Activated naive CD4-positive, alpha-beta T cell treated with anti-CD3 and anti-CD28 coated beads, Interleukin-2, amount 50 U/mL, for 24 hours (primary cell): Measurements from ENCODE around the gene TMEM187.
A peak's percentile ranks its signal among the peaks of the same experiment; 100 is the strongest.

Source experiments
- H3K27ac Mint-ChIP-seq: one replicate; pipeline ENCODE4 v1.8.0; 2021; ENCODE audit warnings: mild to moderate bottlenecking, mixed read lengths
- H3K27me3 Mint-ChIP-seq: one replicate; pipeline ENCODE4 v1.8.0; 2021; ENCODE audit warnings: mixed read lengths
- H3K36me3 Mint-ChIP-seq: one replicate; pipeline ENCODE4 v1.8.0; 2021; ENCODE audit warnings: mixed read lengths
- H3K4me1 Mint-ChIP-seq: one replicate; pipeline ENCODE4 v1.8.0; 2021; ENCODE audit warnings: mixed read lengths
- H3K4me3 Mint-ChIP-seq: one replicate; pipeline ENCODE4 v1.8.0; 2021; ENCODE audit warnings: mild to moderate bottlenecking, mixed read lengths
- H3K9me3 Mint-ChIP-seq: one replicate; pipeline ENCODE4 v1.8.0; 2021; ENCODE audit warnings: mixed read lengths

TMEM187 gene

DNA sequence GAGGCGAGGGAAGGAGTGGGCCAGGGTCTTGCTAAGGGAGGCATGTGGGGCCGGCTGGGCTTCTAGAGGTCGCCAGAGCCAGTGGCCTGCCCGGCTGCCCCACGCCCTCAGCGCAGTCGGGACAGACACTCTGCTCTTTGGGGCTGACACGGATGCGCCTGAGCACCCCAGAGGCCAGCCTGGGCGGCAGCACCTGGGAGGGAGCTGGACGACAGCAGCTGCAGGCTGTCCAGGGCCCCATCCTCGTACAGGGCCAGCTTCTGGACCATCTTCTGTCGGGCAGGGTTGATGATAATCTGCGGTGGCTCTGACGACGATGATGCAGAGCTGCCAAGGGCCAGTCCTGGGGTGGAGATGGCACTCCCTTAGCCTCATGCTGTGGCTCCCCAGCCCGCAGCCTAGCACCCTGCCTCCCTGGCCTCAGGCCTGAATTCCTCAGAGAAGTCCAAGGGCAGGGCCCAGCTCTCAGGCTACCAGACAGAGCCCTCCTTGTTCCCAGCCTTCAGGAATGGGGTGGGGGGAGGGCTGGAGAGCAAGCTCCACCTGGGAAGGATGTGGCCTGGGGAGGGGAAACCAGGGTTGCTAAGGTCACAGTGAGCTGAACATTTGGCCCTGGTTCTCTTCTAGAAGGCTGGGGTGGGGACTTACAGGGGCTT is 39.9 kb downstream of the TMEM187 start:
- H3K36me3 Mint-ChIP-seq, result peaks cover 4% of the 10 kb centered on the region
- no peaks in the 10 kb centered on the region for H3K9me3 Mint-ChIP-seq
- H3K27me3 Mint-ChIP-seq, result no peaks in the 10 kb centered on the region
- H3K4me1 Mint-ChIP-seq, result peaks cover 9% of the 10 kb centered on the region
- H3K4me3 Mint-ChIP-seq, result no peak overlapping the region
- H3K27ac Mint-ChIP-seq, result no peak overlapping the region

- H3K4me1 Mint-ChIP-seq, result peaks cover 4% of the 10 kb centered on the region
- no peak overlapping the region for H3K27ac Mint-ChIP-seq
- H3K27me3 Mint-ChIP-seq, result no peaks in the 10 kb centered on the region
- H3K9me3 Mint-ChIP-seq, result no peaks in the 10 kb centered on the region
- H3K36me3 Mint-ChIP-seq, result peaks cover 2% of the 10 kb centered on the region
- H3K4me3 Mint-ChIP-seq, result no peak overlapping the region
These were observed 40.5 kb downstream of the TMEM187 start for GRCh38 chrX:154013001-154013421.

GRCh38 chrX:154013614-154014360 is 41.2 kb downstream of the TMEM187 start:
- H3K27me3 Mint-ChIP-seq, result no peaks in the 10 kb centered on the region
- no peaks in the 10 kb centered on the region for H3K36me3 Mint-ChIP-seq
- peaks cover 4% of the 10 kb centered on the region for H3K4me1 Mint-ChIP-seq
- H3K9me3 Mint-ChIP-seq, result no peaks in the 10 kb centered on the region
- no peak overlapping the region for H3K4me3 Mint-ChIP-seq
- H3K27ac Mint-ChIP-seq, result no peak overlapping the region

- H3K9me3 Mint-ChIP-seq, result no peaks in the 10 kb centered on the region
- no peak overlapping the region for H3K4me3 Mint-ChIP-seq
- peaks cover 4% of the 10 kb centered on the region for H3K4me1 Mint-ChIP-seq
- H3K27me3 Mint-ChIP-seq, result no peaks in the 10 kb centered on the region
- H3K27ac Mint-ChIP-seq, result no peak overlapping the region
- H3K36me3 Mint-ChIP-seq, result no peaks in the 10 kb centered on the region
These were observed 42.2 kb downstream of the TMEM187 start for GRCh38 chrX:154014429-154015380.

DNA sequence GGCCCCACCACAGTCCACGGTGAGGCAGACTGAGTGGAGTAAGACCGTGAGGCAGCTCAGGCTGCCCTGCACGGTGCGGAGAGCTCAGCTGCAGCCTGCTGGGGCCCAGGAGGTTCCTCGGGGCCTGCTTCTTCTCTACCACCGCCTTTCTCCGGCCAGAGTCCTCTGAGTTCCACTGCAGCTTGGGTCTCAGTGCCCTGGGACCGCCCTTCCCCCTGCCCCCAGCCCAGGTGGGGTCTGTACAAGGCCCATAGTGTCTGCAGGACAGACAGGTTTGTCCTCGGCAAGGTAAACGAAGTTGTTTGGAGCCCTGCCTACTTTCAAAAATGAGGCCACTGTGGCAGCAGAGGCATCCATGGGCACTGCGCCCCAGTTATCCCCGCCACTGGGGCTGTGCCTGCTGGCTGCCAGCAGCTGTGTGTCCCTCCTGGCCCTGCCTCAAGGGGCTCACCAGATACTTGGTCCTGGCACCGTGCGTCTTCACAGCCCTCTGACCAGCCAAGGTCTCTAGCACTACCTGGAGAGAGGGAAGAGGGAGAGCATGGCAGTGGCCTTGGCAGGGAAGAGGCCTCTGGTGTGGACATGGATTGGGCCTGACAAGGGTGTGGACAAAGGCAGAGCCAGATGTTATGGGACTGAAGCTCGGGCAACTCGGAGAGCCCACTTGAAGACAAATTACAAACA is 43.2 kb downstream of the TMEM187 start:
- Mint-ChIP-seq H3K4me1 (peaks cover 4% of the 10 kb centered on the region), H3K27ac (peak overlapping the region; percentile 51), H3K4me3 (peak overlapping the region; percentile 61), H3K27me3 (no peaks in the 10 kb centered on the region), H3K36me3 (no peaks in the 10 kb centered on the region), H3K9me3 (no peaks in the 10 kb centered on the region)

- Mint-ChIP-seq H3K4me1 (peaks cover 8% of the 10 kb centered on the region), H3K27me3 (no peaks in the 10 kb centered on the region), H3K9me3 (no peaks in the 10 kb centered on the region), H3K36me3 (no peaks in the 10 kb centered on the region), H3K27ac (no peak overlapping the region), H3K4me3 (no peak overlapping the region)
These were observed 44.0 kb downstream of the TMEM187 start for GRCh38 chrX:154016366-154017076.

DNA sequence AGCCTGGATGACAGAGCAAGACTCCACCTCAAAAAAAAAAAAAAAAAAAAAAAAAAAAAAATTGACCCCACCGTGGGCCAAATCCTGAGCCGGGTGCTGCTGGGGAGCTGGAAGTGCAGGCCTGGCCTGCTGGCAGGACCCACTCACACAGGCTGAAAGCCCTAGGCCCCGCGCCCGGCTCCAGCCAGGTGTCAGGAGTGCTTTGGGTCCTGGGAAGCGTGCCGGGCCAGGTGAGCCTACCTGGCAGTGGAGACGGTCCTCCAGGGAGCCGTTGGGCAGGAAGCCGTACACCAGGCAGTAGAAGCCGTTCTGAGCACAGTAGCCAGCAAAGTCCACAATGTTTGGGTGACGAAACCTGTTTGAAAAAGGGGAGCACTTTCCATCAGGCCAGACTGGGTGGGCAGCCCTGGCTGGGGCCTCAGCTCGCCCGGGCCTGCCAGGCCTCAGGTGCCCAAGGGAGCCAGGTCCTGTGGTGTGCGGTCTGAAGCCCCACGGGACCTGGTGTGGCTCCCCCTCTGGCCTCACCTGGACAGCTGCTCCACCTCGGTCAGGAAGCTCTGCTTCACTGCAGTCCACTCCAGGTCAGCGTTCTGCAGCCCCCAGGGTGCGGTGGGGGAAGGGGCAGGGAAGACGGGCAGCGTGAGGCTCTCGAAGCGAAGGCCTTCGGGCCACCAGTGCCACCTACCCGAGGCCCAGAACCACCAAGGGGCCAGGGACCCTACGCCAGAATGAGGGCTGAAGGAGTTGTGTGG is 45.4 kb downstream of the TMEM187 start:
- Mint-ChIP-seq H3K27ac (no peak overlapping the region), H3K4me3 (peak overlapping the region; percentile 90), H3K9me3 (no peaks in the 10 kb centered on the region)

DNA sequence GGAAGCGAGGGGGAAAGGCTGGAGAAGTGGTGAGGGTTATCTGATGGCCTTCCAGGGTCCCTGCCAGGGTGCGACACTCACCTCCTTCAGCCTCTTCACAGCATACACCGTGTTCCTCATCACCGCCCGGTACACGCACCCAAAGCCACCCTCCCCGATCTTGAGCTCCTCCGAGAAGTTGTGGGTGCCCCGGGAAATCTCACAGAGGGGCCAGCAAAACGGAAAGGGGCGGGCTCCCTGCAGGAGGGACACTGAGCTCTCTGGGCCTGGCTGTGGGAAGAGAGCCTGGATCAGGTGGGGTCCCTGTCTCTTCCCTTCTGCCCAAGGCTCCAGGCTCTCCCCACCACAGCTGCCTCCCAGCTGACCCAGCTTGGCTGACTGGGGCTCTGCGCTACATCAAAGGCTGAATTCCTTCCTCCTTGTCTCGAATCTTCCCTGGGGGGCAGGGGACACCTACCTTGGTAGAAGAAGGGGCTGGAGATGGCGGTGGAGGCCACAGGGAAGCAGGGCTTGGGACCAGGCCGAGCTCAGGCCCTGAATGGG is 46.0 kb downstream of the TMEM187 start:
- Mint-ChIP-seq H3K27me3 (no peaks in the 10 kb centered on the region), H3K4me1 (peaks cover 12% of the 10 kb centered on the region), H3K9me3 (no peaks in the 10 kb centered on the region), H3K36me3 (no peaks in the 10 kb centered on the region), H3K4me3 (peak overlapping the region; percentile 90), H3K27ac (peak overlapping the region; percentile 89)

More for the DNA sequence above, 45.4 kb downstream of the TMEM187 start:
- Mint-ChIP-seq H3K36me3 (no peaks in the 10 kb centered on the region), H3K4me1 (peaks cover 8% of the 10 kb centered on the region), H3K27me3 (no peaks in the 10 kb centered on the region)

GRCh38 chrX:154019061-154019621 is 46.6 kb downstream of the TMEM187 start:
- H3K36me3 Mint-ChIP-seq, result no peaks in the 10 kb centered on the region
- H3K27ac Mint-ChIP-seq, result peak overlapping the region; percentile 89
- H3K4me3 Mint-ChIP-seq, result peak overlapping the region; percentile 90
- H3K4me1 Mint-ChIP-seq, result peaks cover 12% of the 10 kb centered on the region
- no peaks in the 10 kb centered on the region for H3K27me3 Mint-ChIP-seq
- H3K9me3 Mint-ChIP-seq, result no peaks in the 10 kb centered on the region

DNA sequence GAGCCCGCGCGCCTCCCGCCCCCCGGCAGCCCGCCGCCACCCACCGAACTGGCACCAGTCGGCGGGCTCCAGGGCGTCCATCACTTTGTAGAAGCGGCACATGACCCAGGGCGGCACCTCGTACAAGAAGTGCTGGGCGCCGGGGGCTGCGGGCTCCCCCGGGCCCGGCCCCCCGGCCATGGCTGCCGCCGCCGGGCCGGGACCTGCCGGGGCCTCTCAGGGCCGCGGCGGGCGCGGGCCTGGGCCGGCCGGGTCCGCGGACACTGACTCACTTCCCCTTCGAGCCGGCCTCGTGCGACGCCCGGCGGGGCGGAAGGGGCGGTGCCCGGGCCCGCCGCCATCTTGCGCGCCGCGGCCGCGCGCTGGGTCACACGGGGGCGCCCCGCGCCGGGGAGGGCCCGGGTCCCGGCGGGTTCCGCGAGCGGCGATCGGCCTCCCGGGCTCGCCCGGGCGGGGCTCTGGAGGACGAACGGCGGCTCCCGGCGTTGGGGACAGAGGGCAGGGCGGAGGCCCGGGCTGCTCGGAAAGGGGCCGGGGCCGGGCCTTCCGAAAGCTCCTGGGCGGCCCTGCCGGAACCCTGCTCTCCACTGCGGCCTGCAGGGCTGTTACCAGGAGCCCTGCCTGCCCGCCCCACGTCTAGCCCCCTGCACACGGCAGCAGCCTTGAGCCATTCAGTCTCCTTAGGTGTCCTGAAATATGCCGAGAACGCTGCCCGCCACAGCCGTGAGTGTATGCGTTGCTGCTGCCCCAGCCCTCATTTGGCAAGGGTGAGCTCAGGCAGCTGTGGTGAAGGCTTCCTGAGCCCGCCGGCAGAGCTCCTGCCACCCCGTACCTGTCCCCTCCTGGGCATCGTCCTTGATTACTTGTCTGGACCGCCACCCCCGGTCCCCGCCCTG is 47.3 kb downstream of the TMEM187 start, which contains the start of gene IRAK1:
IRAK1 (minus strand) TSS at position 270 of the 896 bp plus-strand sequence; CDS start at position 180, 90 bp downstream.
- peak within 1 kb of the TSS; percentile 90 for H3K4me3 Mint-ChIP-seq
- no peaks in the 10 kb centered on the region for H3K27me3 Mint-ChIP-seq
- H3K9me3 Mint-ChIP-seq, result no peaks in the 10 kb centered on the region
- H3K36me3 Mint-ChIP-seq, result no peaks in the 10 kb centered on the region
- H3K4me1 Mint-ChIP-seq, result peaks cover 12% of the 10 kb centered on the region
- H3K27ac Mint-ChIP-seq, result peak within 1 kb of the TSS; percentile 95

DNA sequence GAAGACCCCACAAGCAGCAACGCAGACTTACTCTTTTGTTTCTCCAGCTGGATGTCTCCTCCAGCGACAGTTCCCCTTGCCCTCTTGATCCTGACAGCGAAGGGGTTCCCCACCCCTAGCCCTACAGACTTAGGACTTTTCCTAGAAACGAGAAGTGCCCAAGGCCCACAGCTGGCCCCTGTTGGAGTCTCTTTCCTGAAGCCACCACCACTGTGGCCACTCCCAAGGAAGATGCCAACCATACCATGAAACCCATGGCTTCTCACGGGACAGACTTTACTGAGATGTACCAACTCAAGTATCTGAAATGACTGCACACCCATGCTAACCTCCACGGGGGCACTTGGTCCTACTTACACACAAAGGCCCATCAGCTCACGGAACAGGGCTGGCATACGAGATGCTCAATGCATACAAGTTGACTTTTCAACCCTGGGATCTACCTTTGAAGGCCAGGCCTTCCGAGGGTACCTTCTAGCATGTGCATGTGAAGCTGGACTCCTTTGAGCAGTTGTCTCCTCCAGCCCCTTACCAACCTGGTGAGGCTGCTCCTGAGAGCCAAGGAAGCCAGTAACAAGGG is 48.1 kb downstream of the TMEM187 start:
- peak overlapping the region; percentile 95 for H3K27ac Mint-ChIP-seq
- H3K9me3 Mint-ChIP-seq, result no peaks in the 10 kb centered on the region
- H3K36me3 Mint-ChIP-seq, result no peaks in the 10 kb centered on the region

DNA sequence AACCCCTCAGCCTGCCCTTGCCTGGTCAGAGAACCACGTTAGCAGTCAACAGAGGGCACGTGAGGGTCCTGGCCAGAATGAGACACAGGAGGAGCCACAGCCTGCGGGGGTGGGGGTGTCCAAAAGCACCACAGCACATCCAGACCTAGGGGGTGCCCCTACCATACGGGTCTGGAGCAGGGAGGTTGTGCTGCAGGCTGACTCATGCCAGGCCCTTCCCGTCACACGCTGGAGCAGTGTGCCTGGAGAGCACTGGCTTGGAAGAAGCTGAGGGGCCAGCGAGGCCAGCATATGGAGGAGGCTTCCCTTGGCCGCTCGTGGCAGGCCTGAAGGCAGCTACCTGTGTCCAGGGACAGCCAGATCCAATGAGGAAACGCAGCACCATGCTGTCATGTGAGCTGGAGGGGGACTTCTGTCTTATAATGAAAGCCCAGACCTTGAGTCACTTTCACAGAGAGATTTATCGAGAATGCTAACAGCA is 48.6 kb downstream of the TMEM187 start:
- Mint-ChIP-seq H3K27ac (no peak overlapping the region), H3K27me3 (no peaks in the 10 kb centered on the region), H3K4me1 (peaks cover 8% of the 10 kb centered on the region), H3K9me3 (no peaks in the 10 kb centered on the region), H3K4me3 (no peak overlapping the region), H3K36me3 (no peaks in the 10 kb centered on the region)

More for the DNA sequence above, 48.1 kb downstream of the TMEM187 start:
- Mint-ChIP-seq H3K4me3 (peak overlapping the region; percentile 90), H3K27me3 (no peaks in the 10 kb centered on the region), H3K4me1 (peaks cover 12% of the 10 kb centered on the region)
